T follicular helper cell (primary cell): ENCODE data around the gene TICRR.
"Not testable (repeated sequence)": the region's sequence is repeated elsewhere in the genome, so short reads cannot be mapped to it uniquely, and the experiment has no call there.

Experiments
- DNase-seq: peaks from one replicate; pipeline ENCODE4 v3.0.0-alpha.2; 2020; ENCODE audit warnings: low read depth
- total RNA-seq, 2 experiments: gene quantifications; one replicate each; lab custom pipeline; 2026; lab: John Stamatoyannopoulos, UW

Gene TICRR, protein sequence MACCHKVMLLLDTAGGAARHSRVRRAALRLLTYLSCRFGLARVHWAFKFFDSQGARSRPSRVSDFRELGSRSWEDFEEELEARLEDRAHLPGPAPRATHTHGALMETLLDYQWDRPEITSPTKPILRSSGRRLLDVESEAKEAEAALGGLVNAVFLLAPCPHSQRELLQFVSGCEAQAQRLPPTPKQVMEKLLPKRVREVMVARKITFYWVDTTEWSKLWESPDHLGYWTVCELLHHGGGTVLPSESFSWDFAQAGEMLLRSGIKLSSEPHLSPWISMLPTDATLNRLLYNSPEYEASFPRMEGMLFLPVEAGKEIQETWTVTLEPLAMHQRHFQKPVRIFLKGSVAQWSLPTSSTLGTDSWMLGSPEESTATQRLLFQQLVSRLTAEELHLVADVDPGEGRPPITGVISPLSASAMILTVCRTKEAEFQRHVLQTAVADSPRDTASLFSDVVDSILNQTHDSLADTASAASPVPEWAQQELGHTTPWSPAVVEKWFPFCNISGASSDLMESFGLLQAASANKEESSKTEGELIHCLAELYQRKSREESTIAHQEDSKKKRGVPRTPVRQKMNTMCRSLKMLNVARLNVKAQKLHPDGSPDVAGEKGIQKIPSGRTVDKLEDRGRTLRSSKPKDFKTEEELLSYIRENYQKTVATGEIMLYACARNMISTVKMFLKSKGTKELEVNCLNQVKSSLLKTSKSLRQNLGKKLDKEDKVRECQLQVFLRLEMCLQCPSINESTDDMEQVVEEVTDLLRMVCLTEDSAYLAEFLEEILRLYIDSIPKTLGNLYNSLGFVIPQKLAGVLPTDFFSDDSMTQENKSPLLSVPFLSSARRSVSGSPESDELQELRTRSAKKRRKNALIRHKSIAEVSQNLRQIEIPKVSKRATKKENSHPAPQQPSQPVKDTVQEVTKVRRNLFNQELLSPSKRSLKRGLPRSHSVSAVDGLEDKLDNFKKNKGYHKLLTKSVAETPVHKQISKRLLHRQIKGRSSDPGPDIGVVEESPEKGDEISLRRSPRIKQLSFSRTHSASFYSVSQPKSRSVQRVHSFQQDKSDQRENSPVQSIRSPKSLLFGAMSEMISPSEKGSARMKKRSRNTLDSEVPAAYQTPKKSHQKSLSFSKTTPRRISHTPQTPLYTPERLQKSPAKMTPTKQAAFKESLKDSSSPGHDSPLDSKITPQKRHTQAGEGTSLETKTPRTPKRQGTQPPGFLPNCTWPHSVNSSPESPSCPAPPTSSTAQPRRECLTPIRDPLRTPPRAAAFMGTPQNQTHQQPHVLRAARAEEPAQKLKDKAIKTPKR (N-terminal part only)
- total RNA-seq = 0.42 to 0.52 reads per million in 2 experiments

DNA sequence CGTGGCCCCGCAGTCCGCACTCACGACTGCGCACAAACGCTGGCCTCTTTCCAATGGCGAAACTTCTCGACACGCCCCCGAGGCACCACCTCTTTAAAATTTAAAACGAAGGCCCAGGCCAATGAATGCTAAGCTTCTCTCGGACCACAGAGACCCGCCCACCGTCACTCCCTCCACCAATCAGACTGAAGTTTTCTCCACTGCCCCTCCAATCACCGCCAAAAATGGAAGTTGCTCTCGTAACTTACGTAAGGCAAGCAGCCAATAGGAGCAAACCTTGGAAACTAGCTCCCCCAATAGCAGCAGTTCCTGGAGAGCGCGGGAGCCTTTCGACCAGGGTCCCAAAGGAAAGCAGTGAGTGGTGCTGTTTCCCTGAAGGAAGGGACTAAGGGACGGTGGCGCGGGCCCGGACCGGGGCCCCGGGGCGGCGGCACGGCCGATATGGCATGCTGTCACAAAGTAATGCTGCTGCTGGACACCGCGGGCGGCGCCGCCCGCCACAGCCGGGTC, at the start of gene TICRR:
TSS of gene TICRR (plus strand) at position 324 of the 510 bp plus-strand sequence. CDS start at position 442, 118 bp downstream.
- peak; percentile 91 for DNase-seq

DNA sequence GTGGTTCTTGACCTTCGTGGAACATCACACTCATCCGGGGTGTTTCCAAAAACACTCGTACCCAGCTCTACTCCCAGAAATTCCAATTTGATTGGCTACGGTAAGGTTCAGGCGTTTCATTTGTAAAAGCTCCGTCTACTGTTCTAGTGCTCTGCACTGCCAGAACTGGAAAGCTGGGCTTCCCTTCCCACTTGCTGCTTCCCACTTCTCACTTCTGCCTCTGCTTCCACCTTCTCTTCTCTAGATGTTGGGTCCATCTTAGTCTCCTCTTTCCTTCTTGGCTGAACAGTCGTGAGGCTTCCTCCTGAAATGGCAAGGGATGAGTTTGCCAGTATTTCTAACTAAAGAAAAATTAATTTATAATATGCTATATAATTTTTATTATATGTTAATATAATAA, 49.1 kb upstream of the TICRR start:
- no peak for DNase-seq

DNA sequence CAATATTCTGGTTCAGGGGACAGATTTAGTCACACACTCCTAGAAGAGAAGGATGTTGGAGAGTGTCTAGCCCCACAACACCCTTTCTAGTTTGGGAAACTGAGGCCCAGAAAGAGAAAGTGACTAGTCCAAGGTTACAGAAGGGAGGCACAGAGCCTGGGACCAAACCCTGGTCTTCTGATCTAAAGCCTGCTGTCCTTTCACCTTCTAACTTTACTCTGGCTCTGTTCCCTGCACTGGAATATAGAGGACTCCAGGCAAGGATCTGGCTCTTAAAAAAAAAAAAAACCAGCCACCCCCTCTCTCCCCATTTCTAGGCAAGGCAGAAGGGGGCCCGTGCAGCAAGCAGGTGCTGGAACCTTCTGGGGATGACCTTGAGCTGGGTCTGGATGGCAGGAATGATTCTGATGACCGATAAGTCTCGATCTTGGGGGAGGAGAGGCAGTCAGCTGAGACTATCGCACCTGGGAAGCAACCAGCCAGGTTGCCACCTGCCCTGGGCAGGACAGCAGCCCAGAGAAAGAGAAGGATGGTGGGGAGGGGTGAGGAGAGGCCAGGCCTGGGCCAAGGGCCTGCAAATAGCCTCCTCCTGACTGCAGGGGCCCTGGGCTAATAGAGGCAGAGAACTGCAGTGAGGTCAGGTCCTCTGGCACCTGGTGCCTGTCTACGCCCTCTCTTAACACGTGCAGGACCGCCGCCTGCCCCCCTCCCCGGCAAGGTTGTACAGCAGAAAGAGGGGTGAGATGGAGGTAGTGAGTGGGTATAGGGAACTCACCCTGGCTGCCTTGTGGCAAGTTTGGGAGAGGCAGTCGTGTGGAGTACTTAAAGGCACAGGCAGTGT, 48.4 kb upstream of the TICRR start:
- DNase-seq = no peak

DNA sequence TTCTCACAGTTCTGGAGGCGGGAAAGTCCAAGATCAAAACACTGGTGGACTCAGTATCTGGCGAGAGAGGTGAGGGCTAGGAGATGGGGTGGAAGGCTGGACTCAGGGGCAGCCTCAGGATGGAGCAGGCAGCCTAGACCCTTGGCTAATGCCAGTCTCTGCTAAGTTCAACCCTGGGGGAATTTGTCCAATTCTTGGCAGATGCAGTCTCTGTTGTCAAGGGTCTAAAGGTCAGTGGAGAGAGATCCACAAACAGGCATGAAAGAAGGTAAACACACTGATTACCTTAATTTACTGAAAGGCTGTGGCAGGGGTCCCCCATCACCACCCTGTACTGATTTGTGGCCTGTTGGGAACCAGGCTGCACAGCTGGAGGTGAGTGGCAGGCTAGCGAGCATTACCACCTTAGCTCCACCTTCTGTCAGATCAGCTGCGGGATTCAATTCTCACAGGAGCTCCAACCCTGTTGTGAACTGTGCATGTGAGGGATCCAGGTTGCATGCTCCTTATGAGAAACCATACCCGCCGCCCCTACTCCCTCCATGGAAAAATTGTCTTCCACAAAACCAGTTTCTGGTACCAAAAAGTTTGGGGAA, 46.4 kb upstream of the TICRR start:
- DNase-seq = no peak

DNA sequence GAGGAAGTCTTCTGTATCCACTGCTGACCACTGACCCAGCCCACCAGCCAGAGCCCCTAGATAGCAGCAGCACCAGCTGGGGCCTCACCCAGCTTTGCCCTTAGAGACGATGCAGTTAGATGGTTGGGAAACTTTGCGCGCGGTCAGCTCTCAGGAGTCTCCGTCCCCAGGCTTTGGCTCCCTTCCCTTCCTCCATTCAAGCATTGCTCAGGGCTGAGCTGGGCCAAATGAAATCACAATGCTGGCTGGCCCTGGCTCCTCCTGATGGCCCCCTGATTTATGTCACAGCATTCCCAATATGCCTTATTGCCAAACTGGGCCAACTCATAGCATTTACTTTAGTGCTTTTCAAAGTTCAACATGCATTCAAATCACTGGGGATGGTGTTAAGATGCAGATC, 44.3 kb upstream of the TICRR start:
- no peak for DNase-seq

DNA sequence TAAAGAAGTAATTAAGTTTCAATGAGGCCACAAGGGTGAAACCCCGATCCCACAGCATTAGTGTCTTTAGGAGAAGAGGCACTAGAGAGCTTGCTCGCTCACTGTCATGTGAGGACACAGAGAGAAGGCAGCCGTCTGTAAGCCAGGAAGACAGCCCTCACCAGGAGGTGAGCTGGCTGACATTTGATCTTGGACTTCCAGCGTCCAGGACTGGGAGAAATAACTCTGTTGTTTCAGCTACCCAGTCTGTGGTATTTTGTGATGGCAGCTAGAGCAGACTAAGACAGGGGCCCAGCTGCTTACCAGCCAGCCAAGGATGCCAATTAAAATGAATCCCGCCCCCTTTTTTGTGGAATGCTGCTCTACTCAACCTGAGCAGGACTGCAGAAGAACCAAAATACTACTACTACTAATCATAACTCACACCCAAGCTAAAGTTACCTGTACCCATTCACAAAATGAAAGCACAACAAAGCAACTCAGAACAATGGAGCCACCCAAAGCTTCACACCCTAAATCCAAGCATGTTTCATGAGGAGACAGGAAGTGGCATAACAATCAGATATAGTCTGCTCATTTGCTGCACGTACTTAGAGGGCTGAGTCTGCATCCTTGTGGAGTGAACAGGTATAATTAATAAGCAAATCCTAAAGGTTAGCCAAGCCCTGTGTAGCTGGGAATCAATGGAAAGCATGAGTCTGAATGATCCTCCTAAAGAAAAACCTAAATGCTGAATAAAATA, 43.3 kb upstream of the TICRR start:
- DNase-seq = no peak

DNA sequence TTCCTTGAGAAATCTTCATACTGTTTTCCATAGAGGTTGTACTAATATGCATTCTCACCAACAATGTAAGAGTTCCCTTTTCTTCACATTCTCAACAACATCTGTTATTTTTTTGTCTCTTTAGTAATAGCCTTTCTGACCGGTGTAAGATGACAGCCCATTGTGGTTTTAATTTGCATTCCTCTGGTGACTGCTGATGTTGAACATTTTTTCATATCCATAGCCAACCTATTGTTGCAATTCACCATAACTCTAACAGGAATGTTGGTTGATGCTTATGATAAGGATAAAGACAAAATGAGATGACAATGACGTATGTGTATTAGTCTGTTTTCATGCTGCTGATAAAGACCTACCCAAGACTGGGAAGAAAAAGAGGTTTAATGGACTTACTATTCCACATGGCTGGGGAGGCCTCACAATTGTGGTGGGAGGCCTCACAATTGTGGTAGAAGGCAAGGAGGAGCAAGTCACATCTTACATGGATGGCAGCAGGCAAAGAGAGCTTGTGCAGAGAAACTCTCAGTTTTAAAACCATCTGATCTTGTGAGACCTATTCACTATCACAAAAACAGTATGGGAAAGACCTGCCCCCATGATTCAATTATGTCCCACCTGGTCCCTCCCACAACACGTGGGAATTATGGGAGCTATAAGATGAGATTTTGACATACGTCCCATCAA, 41.3 kb upstream of the TICRR start:
- no peak for DNase-seq

DNA sequence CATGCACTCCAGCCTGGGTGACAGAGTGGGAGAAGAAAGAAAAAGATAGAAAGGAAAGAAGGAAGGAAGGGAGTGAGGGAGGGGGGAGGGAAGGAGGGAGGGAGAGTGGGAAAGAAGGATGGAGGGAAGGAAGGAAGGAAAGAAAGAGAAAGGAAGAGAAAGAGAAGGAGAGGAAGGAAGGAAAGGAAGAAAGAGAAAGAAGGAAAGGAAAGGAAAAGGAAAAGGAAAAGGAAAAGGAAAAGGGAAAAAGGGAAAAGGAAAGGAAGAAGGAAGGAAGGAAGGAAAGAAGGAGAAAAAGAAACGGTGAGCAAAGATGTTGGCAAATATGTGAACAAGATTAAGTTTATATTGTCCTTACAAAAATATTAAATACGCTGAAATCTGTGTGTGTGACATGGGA, 36.2 kb upstream of the TICRR start:
- no peak for DNase-seq

DNA sequence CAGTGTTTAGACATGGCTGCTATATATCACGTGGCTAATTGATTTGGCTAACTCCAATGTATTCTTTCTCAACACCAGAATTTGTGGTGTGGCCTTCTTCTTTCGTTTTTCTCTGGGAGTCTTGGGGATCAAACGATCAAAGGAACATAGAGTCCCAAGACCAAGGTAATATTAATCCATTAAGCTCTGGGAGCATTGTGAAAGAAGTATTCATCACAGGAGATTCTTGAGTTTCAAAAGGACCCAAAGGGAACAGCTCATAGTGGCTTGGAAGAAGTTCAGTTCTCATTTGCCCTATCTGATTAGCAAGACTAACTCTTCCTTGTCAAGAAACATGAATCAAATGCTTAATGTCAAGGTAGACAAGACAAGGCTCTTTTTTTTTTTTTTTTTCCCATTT, 32.9 kb upstream of the TICRR start:
- no peak for DNase-seq

DNA sequence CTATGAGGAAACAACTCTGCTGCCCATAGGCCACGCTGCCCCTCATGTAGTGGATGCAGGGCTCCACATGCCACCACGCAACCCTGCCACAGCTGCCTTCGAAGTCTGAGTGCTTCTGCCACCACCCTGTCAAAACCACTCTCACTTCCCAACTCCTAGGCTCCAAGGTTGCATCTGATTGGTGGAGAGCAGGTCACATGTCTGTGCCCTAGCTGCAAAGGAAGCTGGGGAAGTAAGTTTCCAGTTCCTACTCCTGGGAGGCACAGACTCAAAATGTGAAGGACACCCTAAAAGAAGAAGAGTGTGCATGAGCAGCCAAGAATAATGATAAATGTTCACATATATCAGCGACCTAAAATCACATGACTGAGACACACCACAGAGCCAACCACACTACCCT, 31.9 kb upstream of the TICRR start:
- DNase-seq = no peak

DNA sequence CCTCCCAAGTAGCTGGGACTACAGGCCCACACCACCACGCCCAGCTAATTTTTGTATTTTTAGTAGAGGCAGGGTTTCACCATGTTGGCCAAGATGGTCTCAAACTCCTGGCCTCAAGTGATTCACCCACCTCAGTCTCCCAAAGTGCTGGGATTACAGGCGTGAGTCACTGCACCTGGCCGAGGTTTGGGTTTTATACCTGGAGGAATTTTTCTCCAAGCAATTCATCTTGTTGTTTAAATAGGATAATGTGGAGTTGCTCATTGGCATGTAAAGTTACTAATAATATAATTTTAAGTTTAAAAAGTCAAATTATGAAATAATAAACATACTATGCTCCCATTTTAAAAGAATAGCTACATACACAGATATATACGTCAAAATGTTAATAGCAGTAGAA, 26.1 kb upstream of the TICRR start:
- not testable (repeated sequence) for DNase-seq

DNA sequence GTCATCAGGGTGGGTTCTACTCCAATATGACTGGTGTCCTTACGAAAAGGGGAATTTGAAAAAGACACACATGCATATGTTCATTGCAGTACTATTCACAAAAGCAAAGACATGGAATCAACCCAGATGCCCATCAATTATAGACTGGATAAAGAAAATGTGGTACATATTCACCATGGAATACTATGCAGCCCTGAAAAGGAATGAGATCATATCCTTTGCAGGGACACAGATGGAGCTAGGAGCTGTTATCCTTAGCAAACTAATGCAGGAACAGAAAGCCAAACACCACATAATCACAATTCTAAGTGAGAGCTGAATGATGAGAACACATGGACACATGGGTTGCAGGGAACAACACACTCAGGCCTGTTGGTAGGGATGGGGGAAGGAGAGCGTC, 24.8 kb upstream of the TICRR start:
- no peak for DNase-seq

DNA sequence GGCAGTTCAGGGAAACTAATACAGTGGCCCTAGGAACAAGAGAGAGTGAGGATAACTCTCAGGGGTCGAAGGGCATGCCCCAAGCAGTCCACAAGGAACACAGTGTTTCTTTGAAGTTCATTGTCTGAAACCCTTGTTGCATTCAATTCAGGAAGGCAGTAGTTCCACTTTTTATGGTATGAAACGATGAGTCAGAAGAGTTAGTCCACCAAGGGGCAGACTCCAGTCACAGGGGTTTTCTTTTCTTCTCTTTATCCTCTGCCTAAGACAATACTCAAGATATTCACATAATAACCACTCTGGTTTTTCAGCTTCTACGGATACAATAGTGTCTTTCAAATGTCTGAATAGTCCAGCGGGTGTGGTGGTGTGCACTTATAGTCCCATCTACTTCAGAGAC, 23.7 kb upstream of the TICRR start:
- no peak for DNase-seq

DNA sequence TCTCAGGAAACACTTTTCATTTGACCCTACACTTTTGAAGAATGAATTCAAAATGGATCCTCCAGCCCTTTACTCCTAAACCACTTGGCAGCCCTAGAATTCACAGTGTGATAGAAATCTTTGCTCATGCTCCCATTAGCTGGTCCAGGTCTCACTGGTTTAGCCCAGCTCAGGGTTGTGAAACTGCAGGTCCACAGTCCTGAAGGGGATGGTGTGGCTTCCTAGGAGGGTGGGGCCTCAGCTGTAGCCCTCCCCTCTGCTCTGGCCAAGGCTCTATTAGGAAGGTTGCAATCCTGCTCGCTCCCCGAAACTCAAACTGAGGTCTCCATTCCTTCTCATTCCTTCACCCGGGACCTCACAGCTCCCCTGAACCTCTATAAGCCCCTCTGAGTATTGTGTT, 21.6 kb upstream of the TICRR start:
- DNase-seq = no peak

DNA sequence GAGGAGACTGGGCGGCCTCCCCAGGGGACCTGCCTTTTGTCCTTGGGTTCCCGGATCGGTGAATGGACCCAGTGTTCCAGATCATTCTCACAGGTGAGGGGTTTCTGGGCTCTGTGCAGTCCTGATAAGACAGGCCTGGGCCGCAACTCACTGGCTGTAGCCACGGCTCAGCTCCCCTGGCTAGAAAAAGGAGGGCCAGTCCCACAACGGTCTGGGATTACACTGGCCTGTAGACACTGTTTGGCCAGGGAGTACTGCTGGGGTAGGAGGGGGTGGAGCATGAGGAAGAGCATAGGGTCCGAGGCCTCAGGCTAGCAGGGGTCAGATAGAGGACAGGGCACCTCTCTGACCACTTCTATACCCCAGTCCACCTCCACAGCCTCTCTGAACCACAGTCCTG, 21.0 kb upstream of the TICRR start:
- DNase-seq = no peak

DNA sequence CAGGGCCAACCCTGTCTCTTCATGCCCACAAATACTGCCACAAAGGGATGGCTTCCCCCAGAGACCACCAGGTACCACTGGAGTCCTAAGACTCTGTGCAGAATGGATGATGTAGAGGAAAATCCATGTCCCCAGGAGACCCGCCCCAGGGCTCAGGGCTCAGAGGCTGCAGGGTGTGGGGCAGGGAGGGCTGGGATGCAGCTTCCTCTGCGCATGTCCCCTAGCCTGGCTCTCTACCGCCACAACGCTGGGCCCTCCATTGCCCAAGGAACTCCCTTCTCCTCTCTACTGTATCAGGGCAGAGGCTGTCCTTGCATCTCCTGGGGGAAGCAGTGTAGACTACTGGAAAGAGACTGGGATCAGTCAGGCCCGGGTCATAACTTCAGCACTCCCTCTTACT, 19.5 kb upstream of the TICRR start:
- DNase-seq = no peak

DNA sequence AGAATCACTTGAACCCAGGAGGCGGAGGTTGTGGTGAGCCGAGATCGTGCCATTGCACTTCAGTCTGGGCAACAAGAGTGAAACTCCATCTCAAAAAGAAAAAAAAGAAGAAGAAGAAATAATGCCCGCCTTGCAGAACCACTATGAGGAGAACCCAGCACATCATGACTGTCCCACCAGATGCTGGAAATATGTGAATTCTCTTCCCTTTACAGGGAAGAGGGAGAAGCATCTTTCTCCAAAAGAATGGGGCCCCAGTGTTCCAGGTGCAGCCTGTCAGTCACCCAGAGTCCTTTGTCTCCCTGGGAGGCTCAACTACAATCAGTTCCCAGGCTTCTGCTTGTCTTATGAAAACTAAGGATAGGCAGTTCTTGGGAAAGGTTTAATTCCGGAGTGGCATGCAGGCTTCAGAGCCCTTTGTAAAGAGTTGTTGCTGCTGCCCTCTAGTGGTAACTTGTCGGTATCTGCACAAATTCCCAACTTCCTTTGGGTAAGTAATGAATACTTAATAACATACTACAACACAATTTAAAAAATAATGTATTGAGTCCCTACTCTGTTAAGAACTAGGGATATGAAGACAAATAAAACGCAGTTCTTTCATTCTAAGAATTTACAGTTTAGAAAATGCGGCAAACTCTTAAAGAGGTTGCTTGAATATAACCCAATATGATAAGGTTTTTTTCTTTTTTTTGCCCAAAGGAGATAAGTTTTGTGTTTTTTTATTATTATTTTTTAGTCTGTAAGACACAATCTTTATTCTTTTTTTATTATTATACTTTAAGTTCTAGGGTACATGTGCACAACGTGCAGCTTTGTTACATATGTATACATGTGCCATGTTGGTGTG, 18.6 kb upstream of the TICRR start:
- peak; percentile 14 for DNase-seq

DNA sequence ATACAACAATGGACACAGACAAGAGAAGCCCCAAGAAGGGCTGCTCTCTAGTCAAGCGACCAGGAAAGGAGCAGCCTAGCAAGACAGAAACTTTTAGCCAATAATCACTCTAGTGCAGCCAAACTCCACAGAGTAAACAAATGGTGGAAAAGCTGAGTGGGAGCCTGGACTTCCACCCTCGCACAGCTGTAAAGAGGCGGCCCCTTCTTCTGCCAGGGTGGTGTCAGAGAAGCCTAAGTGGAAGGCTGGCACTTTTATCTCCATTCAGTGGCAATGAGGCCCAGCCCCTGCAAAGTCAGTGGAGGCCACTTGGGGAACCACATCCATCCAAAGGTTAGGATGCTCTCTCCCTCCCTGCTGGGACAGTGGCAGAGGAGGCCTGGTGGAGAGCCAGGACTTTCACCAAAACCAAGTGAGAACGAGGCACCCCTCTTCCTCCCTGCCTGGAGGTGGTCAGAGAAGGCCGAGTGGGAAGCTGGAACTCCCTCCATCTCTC, 15.5 kb upstream of the TICRR start:
- DNase-seq = no peak
